Endothelial cell (in vitro differentiated cells): ENCODE results near the gene SLC24A3. TPM values are rescaled to one million over a fixed set of nuclear protein-coding genes. Genes with fewer than 3 reads are reported as not detected.
A peak's percentile ranks its signal among the peaks of the same experiment; 100 is the strongest.

Source experiments
- DNase-seq: peaks from one replicate; pipeline ENCODE4 v3.0.0; 2021; ENCODE audit warnings: low spot score
- H3K27ac Mint-ChIP-seq: one replicate; pipeline ENCODE4 v1.8.0; 2021; ENCODE audit warnings: mixed read lengths, inconsistent platforms; ENCODE audit not compliant: unreplicated experiment
- H3K27me3 Mint-ChIP-seq: one replicate; pipeline ENCODE4 v1.8.0; 2021; ENCODE audit warnings: mild to moderate bottlenecking, moderate library complexity, mixed read lengths, inconsistent platforms; ENCODE audit not compliant: unreplicated experiment
- H3K36me3 Mint-ChIP-seq: one replicate; pipeline ENCODE4 v1.8.0; 2021; ENCODE audit warnings: mild to moderate bottlenecking, low read depth, mixed read lengths, inconsistent platforms; ENCODE audit not compliant: unreplicated experiment
- H3K4me1 Mint-ChIP-seq: one replicate; pipeline ENCODE4 v1.8.0; 2021; ENCODE audit warnings: mild to moderate bottlenecking, mixed read lengths, inconsistent platforms; ENCODE audit not compliant: unreplicated experiment
- H3K4me3 Mint-ChIP-seq: one replicate; pipeline ENCODE4 v1.8.0; 2021; ENCODE audit warnings: mild to moderate bottlenecking, mixed read lengths, inconsistent platforms; ENCODE audit not compliant: unreplicated experiment
- H3K9me3 Mint-ChIP-seq: one replicate; pipeline ENCODE4 v1.8.0; 2021; ENCODE audit warnings: mixed read lengths, inconsistent platforms; ENCODE audit not compliant: unreplicated experiment
- total RNA-seq: library from RNA; stranded (reverse); fragmentation: NEBNext Ultra II Directional; extraction: Animal tissue kit (Norgen Biotek cat#: 25700); gene quantifications from one replicate; pipeline ENCODE4 v1.2.1, GENCODE V29; 2021; ENCODE audit not compliant: unreplicated experiment
- TF ChIP-seq, protein P1 (sequence below): fragments of 200-600 bp; sonication (generic); IDR thresholded peaks from one replicate; pipeline ENCODE4 v1.5.0; 2021; ENCODE audit warnings: antibody characterized with exemption; ENCODE audit not compliant: unreplicated experiment

SLC24A3 gene
- total RNA-seq, 1 donor from 2014 or later: 0.15 TPM

DNA sequence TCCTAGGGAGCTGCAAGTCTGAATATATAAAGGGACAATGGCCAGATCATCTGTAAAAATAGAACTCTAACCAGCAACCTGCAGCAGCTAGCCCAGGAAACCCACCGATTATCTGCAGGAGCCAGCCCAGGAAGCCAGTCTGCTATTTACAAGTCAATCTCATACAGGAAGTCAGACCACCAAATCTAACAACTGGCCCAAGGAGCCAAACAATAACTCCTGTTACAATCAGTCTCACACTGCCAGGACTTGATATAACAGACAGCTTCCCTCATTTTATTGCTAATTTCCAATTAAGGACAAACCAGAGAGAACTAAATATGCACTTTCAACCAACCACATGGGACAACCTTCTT, 531.2 kb downstream of the SLC24A3 start:
- peaks cover 4% of the 10 kb centered on the region for H3K9me3 Mint-ChIP-seq
- H3K27ac Mint-ChIP-seq: peak overlapping the region; percentile 91
- H3K36me3 Mint-ChIP-seq: peaks cover 4% of the 10 kb centered on the region
- peaks cover 29% of the 10 kb centered on the region for H3K4me1 Mint-ChIP-seq
- no peaks in the 10 kb centered on the region for H3K27me3 Mint-ChIP-seq
- peak; percentile 13 for DNase-seq
- TF ChIP-seq, protein P1, sequence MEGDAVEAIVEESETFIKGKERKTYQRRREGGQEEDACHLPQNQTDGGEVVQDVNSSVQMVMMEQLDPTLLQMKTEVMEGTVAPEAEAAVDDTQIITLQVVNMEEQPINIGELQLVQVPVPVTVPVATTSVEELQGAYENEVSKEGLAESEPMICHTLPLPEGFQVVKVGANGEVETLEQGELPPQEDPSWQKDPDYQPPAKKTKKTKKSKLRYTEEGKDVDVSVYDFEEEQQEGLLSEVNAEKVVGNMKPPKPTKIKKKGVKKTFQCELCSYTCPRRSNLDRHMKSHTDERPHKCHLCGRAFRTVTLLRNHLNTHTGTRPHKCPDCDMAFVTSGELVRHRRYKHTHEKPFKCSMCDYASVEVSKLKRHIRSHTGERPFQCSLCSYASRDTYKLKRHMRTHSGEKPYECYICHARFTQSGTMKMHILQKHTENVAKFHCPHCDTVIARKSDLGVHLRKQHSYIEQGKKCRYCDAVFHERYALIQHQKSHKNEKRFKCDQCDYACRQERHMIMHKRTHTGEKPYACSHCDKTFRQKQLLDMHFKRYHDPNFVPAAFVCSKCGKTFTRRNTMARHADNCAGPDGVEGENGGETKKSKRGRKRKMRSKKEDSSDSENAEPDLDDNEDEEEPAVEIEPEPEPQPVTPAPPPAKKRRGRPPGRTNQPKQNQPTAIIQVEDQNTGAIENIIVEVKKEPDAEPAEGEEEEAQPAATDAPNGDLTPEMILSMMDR: no peak
- H3K4me3 Mint-ChIP-seq: no peak overlapping the region

DNA sequence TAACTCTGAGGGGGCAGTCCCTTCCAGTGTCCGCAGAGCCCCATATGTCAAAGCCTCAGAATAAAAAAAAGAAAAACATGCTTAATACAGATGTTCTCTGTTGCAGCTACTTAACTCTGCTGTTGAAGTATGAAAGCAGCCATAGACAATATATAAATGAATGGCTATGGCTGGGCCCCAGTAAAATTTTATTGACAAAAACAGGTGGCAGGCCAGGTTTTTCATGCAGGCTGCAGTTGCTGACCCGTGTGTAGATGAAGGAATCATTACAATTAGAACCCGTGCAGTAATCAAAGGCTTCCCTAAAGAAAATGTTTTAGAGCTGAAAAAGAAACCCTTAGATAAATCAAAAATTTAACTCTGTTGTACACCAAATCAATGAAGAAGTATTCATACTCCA, 532.7 kb downstream of the SLC24A3 start:
- no peaks in the 10 kb centered on the region for H3K27me3 Mint-ChIP-seq
- peaks cover 4% of the 10 kb centered on the region for H3K9me3 Mint-ChIP-seq
- peaks cover 4% of the 10 kb centered on the region for H3K36me3 Mint-ChIP-seq
- no peak overlapping the region for H3K27ac Mint-ChIP-seq
- DNase-seq: no peak
- H3K4me1 Mint-ChIP-seq: peaks cover 29% of the 10 kb centered on the region
- TF ChIP-seq, protein P1: no peak
- no peak overlapping the region for H3K4me3 Mint-ChIP-seq

GRCh38 chr20:19745584-19745983, 533.1 kb downstream of the SLC24A3 start:
- no peak overlapping the region for H3K27ac Mint-ChIP-seq
- peaks cover 4% of the 10 kb centered on the region for H3K9me3 Mint-ChIP-seq

DNA sequence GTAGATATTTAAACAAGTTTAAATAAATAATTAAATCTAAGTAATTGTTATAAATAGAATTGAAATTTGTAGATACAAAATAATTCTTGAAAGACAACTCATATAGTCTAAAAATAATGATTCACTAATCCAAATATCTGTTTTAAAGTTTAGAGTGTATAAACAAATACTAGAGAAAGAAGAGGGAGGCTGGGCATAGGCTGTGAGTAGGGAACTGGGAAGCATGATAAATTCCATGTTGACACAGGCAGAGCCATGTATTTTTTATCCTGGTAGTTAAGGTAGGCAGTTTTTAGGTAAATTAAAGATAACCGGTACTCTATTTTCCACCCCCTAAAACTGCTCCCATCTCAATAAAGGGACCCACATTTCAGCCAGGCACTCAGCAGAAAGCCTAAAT, 534.0 kb downstream of the SLC24A3 start:
- DNase-seq: no peak
- H3K36me3 Mint-ChIP-seq: peaks cover 4% of the 10 kb centered on the region

More at GRCh38 chr20:19745584-19745983, 533.1 kb downstream of the SLC24A3 start:
- H3K36me3 Mint-ChIP-seq: peaks cover 4% of the 10 kb centered on the region
- H3K4me1 Mint-ChIP-seq: peaks cover 29% of the 10 kb centered on the region
- TF ChIP-seq, protein P1: no peak
- DNase-seq: no peak
- no peaks in the 10 kb centered on the region for H3K27me3 Mint-ChIP-seq
- no peak overlapping the region for H3K4me3 Mint-ChIP-seq

GRCh38 chr20:19747903-19748302, 535.5 kb downstream of the SLC24A3 start:
- H3K36me3 Mint-ChIP-seq: peaks cover 4% of the 10 kb centered on the region
- TF ChIP-seq, protein P1: no peak
- no peak overlapping the region for H3K4me3 Mint-ChIP-seq
- peaks cover 21% of the 10 kb centered on the region for H3K4me1 Mint-ChIP-seq
- DNase-seq: no peak
- no peaks in the 10 kb centered on the region for H3K27me3 Mint-ChIP-seq
- peaks cover 4% of the 10 kb centered on the region for H3K9me3 Mint-ChIP-seq
- no peak overlapping the region for H3K27ac Mint-ChIP-seq

More for the DNA sequence above, 534.0 kb downstream of the SLC24A3 start:
- Mint-ChIP-seq H3K9me3 (peaks cover 4% of the 10 kb centered on the region), H3K27ac (no peak overlapping the region), H3K4me1 (peaks cover 26% of the 10 kb centered on the region), H3K27me3 (no peaks in the 10 kb centered on the region), H3K4me3 (no peak overlapping the region)
- TF ChIP-seq, protein P1: no peak
